HEK293 (cell line): ENCODE data around the gene NAT16.
A peak's percentile ranks its signal among the peaks of the same experiment; 100 is the strongest.

ENCODE experiments used
- BCL11A ChIP-seq: fragments of 450-650 bp; formaldehyde crosslinking; IDR thresholded peaks from 2 replicates; pipeline ENCODE4 v1.5.1; 2016; ENCODE audit warnings: low read depth, missing biosample characterization, missing genetic modification characterization
- KLF10 ChIP-seq: fragments of 450-650 bp; IDR thresholded peaks from 2 replicates; pipeline ENCODE4 v1.5.1; 2018; ENCODE audit warnings: missing biosample characterization, mild to moderate bottlenecking, missing genetic modification characterization
- KLF8 ChIP-seq: fragments of 450-650 bp; formaldehyde crosslinking; IDR thresholded peaks from 2 replicates; pipeline ENCODE4 v1.5.1; 2016; ENCODE audit warnings: missing biosample characterization, missing genetic modification characterization
- SALL2 ChIP-seq: fragments of 450-650 bp; formaldehyde crosslinking; IDR thresholded peaks from 2 replicates; pipeline ENCODE4 v1.5.0; 2017; ENCODE audit warnings: missing biosample characterization, mild to moderate bottlenecking, missing genetic modification characterization, borderline replicate concordance
- SP7 ChIP-seq: fragments of 450-650 bp; formaldehyde crosslinking; IDR thresholded peaks from 2 replicates; pipeline ENCODE4 v1.5.1; 2016; ENCODE audit warnings: missing biosample characterization, missing genetic modification characterization
- ZBTB21 ChIP-seq: fragments of 450-650 bp; formaldehyde crosslinking; IDR thresholded peaks from 2 replicates; pipeline ENCODE4 v1.5.1; 2017; ENCODE audit warnings: missing biosample characterization, missing genetic modification characterization
- ZNF112 ChIP-seq: fragments of 450-650 bp; formaldehyde crosslinking; IDR thresholded peaks from 2 replicates; pipeline ENCODE4 v1.5.0; 2017; ENCODE audit warnings: missing biosample characterization, missing genetic modification characterization
- ZNF133 ChIP-seq: fragments of 450-650 bp; formaldehyde crosslinking; IDR thresholded peaks from 2 replicates; pipeline ENCODE4 v1.5.1; 2016; ENCODE audit warnings: missing biosample characterization, missing genetic modification characterization
- ZNF19 ChIP-seq: fragments of 450-650 bp; formaldehyde crosslinking; IDR thresholded peaks from 2 replicates; pipeline ENCODE4; 2016; ENCODE audit warnings: missing biosample characterization, missing genetic modification characterization, low read depth
- ZNF202 ChIP-seq: fragments of 450-650 bp; formaldehyde crosslinking; IDR thresholded peaks from 2 replicates; pipeline ENCODE4 v1.5.1; 2016; ENCODE audit warnings: missing biosample characterization, missing genetic modification characterization, borderline replicate concordance
- ZNF223 ChIP-seq: fragments of 450-650 bp; formaldehyde crosslinking; IDR thresholded peaks from 2 replicates; pipeline ENCODE4 v1.5.1; 2016; ENCODE audit warnings: missing biosample characterization, missing genetic modification characterization
- ZNF248 ChIP-seq: fragments of 450-650 bp; formaldehyde crosslinking; IDR thresholded peaks from 2 replicates; pipeline ENCODE4 v1.5.1; 2017; ENCODE audit warnings: missing biosample characterization, missing genetic modification characterization
- ZNF274 ChIP-seq, 2 experiments: fragments of 200-500 bp in 1 of 2; fragments of 450-650 bp in 1 of 2; sonication (Bioruptor generic) in 1 of 2; formaldehyde crosslinking in 1 of 2; IDR thresholded peaks; 2 replicates each; pipeline versions ENCODE4 v1.5.1 to v1.6.1; 2014 to 2016; ENCODE audit warnings: borderline replicate concordance in 1 of 2, inconsistent platforms in 1 of 2, low read length in 1 of 2, missing biosample characterization in 1 of 2, missing genetic modification characterization in 1 of 2
- ZNF292 ChIP-seq: fragments of 450-650 bp; formaldehyde crosslinking; IDR thresholded peaks from 2 replicates; pipeline ENCODE4 v1.5.1; 2016; ENCODE audit warnings: low read depth, missing biosample characterization, missing genetic modification characterization, borderline replicate concordance
- ZNF394 ChIP-seq: fragments of 450-650 bp; formaldehyde crosslinking; IDR thresholded peaks from 2 replicates; pipeline ENCODE4 v1.5.1; 2016; ENCODE audit warnings: missing biosample characterization, missing genetic modification characterization, mild to moderate bottlenecking, moderate library complexity, borderline replicate concordance
- ZNF416 ChIP-seq: fragments of 450-650 bp; formaldehyde crosslinking; IDR thresholded peaks from 2 replicates; pipeline ENCODE4 v1.5.1; 2016; ENCODE audit warnings: missing biosample characterization, missing genetic modification characterization
- ZNF423 ChIP-seq: fragments of 450-650 bp; formaldehyde crosslinking; IDR thresholded peaks from 2 replicates; pipeline ENCODE4 v1.5.1; 2016; ENCODE audit warnings: missing biosample characterization, missing genetic modification characterization
- ZNF433 ChIP-seq: fragments of 450-650 bp; formaldehyde crosslinking; IDR thresholded peaks from 2 replicates; pipeline ENCODE4 v1.5.1; 2016; ENCODE audit warnings: missing biosample characterization, missing genetic modification characterization, low read depth
- ZNF48 ChIP-seq: fragments of 450-650 bp; formaldehyde crosslinking; IDR thresholded peaks from 2 replicates; pipeline ENCODE4 v1.5.1; 2016; ENCODE audit warnings: missing biosample characterization, missing genetic modification characterization
- ZNF548 ChIP-seq: fragments of 450-650 bp; formaldehyde crosslinking; IDR thresholded peaks from 2 replicates; pipeline ENCODE4 v1.5.1; 2016; ENCODE audit warnings: missing biosample characterization, missing genetic modification characterization
- ZNF555 ChIP-seq: fragments of 450-650 bp; formaldehyde crosslinking; conservative IDR thresholded peaks from 2 replicates; pipeline ENCODE4 v1.5.1; 2017; ENCODE audit warnings: missing biosample characterization, mild to moderate bottlenecking, missing genetic modification characterization, inconsistent platforms
- ZNF623 ChIP-seq: fragments of 450-650 bp; formaldehyde crosslinking; IDR thresholded peaks from 2 replicates; pipeline ENCODE4 v1.5.1; 2016; ENCODE audit warnings: missing biosample characterization, missing genetic modification characterization
- ZNF629 ChIP-seq: fragments of 450-650 bp; formaldehyde crosslinking; IDR thresholded peaks from 2 replicates; pipeline ENCODE4 v1.5.1; 2017; ENCODE audit warnings: missing biosample characterization, missing genetic modification characterization
- ZNF660 ChIP-seq: fragments of 450-650 bp; IDR thresholded peaks from 2 replicates; pipeline ENCODE4 v1.5.1; 2018; ENCODE audit warnings: missing biosample characterization, mild to moderate bottlenecking, missing genetic modification characterization
- ZNF670 ChIP-seq: fragments of 450-650 bp; formaldehyde crosslinking; IDR thresholded peaks from 2 replicates; pipeline ENCODE4 v1.5.1; 2016; ENCODE audit warnings: missing biosample characterization, missing genetic modification characterization, low read depth
- ZNF704 ChIP-seq: fragments of 450-650 bp; formaldehyde crosslinking; IDR thresholded peaks from 2 replicates; pipeline ENCODE4 v1.5.1; 2016; ENCODE audit warnings: missing biosample characterization, missing genetic modification characterization
- ZNF707 ChIP-seq: fragments of 450-650 bp; formaldehyde crosslinking; IDR thresholded peaks from 2 replicates; pipeline ENCODE4 v1.5.1; 2016; ENCODE audit warnings: missing biosample characterization, missing genetic modification characterization
- ZNF747 ChIP-seq: fragments of 450-650 bp; formaldehyde crosslinking; IDR thresholded peaks from 2 replicates; pipeline ENCODE4 v1.5.1; 2016; ENCODE audit warnings: missing biosample characterization, missing genetic modification characterization
- ZNF768 ChIP-seq: fragments of 450-650 bp; formaldehyde crosslinking; IDR thresholded peaks from 2 replicates; pipeline ENCODE4 v1.5.1; 2018; ENCODE audit warnings: missing biosample characterization, mild to moderate bottlenecking, missing genetic modification characterization
- ZNF776 ChIP-seq: fragments of 450-650 bp; formaldehyde crosslinking; IDR thresholded peaks from 2 replicates; pipeline ENCODE4 v1.5.0; 2017; ENCODE audit warnings: missing biosample characterization, missing genetic modification characterization, borderline replicate concordance
- ZNF792 ChIP-seq: fragments of 450-650 bp; formaldehyde crosslinking; IDR thresholded peaks from 2 replicates; pipeline ENCODE4 v1.5.1; 2016; ENCODE audit warnings: missing biosample characterization, missing genetic modification characterization
- TF ChIP-seq, protein P1 (sequence below): fragments of 450-650 bp; formaldehyde crosslinking; IDR thresholded peaks from 2 replicates; pipeline ENCODE4 v1.5.1; 2016; ENCODE audit warnings: missing biosample characterization, missing genetic modification characterization, borderline replicate concordance
- TF ChIP-seq, protein P2 (sequence below): fragments of 450-650 bp; formaldehyde crosslinking; IDR thresholded peaks from 2 replicates; pipeline ENCODE4 v1.5.1; 2017; ENCODE audit warnings: missing biosample characterization, missing genetic modification characterization

NAT16 gene

GRCh38 chr7:101172854-101173751 is 7.0 kb downstream of the NAT16 start (continued):
- TF ChIP-seq SALL2 (tag by site-specific recombination) (no peak), ZNF423 (tag by site-specific recombination) (peak; percentile 63), SP7 (tag by site-specific recombination) (no peak; the same call in none of the 2 replicates), BCL11A (tag by site-specific recombination) (no peak), ZNF274 (IDR thresholded peaks at IDR 0.05; ENCODE audit: low read length) (no peak), ZNF274 (tag by site-specific recombination; IDR thresholded peaks at IDR 0.05; ENCODE audit: borderline replicate concordance) (no peak), ZNF792 (tag by site-specific recombination) (no peak), ZNF629 (tag by site-specific recombination) (no peak), ZNF670 (tag by site-specific recombination) (no peak), ZNF623 (0 out of 2 replicates have a peak, but pooled peaks have one; percentile 4), ZNF223 (tag by site-specific recombination) (no peak), ZNF394 (tag by site-specific recombination) (no peak; the same call in 1 of the 2 replicates), ZNF433 (tag by site-specific recombination) (no peak), ZNF292 (tag by site-specific recombination) (no peak), ZNF768 (tag by site-specific recombination) (no peak), ZNF707 (tag by site-specific recombination) (no peak), KLF10 (tag by site-specific recombination) (no peak), ZNF248 (no peak), ZNF704 (no peak), ZNF48 (tag by site-specific recombination) (no peak), KLF8 (tag by site-specific recombination) (peak; percentile 18; the same call in 1 of the 2 replicates), ZNF548 (no peak), ZNF416 (tag by site-specific recombination) (no peak), ZNF202 (tag by site-specific recombination) (no peak), ZNF112 (tag by site-specific recombination) (no peak), ZNF133 (tag by site-specific recombination) (no peak), ZNF555 (tag by site-specific recombination) (no peak), ZNF776 (tag by site-specific recombination) (no peak), ZNF660 (tag by site-specific recombination) (0 out of 2 replicates have a peak, but pooled peaks have one; percentile 44), ZBTB21 (tag by site-specific recombination) (no peak), ZNF747 (tag by site-specific recombination) (no peak), ZNF19 (tag by site-specific recombination) (no peak)
- TF ChIP-seq, protein P1, sequence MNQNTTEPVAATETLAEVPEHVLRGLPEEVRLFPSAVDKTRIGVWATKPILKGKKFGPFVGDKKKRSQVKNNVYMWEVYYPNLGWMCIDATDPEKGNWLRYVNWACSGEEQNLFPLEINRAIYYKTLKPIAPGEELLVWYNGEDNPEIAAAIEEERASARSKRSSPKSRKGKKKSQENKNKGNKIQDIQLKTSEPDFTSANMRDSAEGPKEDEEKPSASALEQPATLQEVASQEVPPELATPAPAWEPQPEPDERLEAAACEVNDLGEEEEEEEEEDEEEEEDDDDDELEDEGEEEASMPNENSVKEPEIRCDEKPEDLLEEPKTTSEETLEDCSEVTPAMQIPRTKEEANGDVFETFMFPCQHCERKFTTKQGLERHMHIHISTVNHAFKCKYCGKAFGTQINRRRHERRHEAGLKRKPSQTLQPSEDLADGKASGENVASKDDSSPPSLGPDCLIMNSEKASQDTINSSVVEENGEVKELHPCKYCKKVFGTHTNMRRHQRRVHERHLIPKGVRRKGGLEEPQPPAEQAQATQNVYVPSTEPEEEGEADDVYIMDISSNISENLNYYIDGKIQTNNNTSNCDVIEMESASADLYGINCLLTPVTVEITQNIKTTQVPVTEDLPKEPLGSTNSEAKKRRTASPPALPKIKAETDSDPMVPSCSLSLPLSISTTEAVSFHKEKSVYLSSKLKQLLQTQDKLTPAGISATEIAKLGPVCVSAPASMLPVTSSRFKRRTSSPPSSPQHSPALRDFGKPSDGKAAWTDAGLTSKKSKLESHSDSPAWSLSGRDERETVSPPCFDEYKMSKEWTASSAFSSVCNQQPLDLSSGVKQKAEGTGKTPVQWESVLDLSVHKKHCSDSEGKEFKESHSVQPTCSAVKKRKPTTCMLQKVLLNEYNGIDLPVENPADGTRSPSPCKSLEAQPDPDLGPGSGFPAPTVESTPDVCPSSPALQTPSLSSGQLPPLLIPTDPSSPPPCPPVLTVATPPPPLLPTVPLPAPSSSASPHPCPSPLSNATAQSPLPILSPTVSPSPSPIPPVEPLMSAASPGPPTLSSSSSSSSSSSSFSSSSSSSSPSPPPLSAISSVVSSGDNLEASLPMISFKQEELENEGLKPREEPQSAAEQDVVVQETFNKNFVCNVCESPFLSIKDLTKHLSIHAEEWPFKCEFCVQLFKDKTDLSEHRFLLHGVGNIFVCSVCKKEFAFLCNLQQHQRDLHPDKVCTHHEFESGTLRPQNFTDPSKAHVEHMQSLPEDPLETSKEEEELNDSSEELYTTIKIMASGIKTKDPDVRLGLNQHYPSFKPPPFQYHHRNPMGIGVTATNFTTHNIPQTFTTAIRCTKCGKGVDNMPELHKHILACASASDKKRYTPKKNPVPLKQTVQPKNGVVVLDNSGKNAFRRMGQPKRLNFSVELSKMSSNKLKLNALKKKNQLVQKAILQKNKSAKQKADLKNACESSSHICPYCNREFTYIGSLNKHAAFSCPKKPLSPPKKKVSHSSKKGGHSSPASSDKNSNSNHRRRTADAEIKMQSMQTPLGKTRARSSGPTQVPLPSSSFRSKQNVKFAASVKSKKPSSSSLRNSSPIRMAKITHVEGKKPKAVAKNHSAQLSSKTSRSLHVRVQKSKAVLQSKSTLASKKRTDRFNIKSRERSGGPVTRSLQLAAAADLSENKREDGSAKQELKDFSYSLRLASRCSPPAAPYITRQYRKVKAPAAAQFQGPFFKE: no peak
- TF ChIP-seq, protein P2, sequence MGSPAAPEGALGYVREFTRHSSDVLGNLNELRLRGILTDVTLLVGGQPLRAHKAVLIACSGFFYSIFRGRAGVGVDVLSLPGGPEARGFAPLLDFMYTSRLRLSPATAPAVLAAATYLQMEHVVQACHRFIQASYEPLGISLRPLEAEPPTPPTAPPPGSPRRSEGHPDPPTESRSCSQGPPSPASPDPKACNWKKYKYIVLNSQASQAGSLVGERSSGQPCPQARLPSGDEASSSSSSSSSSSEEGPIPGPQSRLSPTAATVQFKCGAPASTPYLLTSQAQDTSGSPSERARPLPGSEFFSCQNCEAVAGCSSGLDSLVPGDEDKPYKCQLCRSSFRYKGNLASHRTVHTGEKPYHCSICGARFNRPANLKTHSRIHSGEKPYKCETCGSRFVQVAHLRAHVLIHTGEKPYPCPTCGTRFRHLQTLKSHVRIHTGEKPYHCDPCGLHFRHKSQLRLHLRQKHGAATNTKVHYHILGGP (tag by site-specific recombination): no peak
